GM15510 (cell line): ENCODE measurements around the gene TGFB1.

Experiments
- POLR2A ChIP-seq: IDR thresholded peaks from 3 replicates; pipeline ENCODE4 v1.6.1; 2011; ENCODE audit warnings: borderline replicate concordance; ENCODE audit not compliant: insufficient read length; ENCODE audit errors: extremely low read depth

TGFB1 gene

DNA sequence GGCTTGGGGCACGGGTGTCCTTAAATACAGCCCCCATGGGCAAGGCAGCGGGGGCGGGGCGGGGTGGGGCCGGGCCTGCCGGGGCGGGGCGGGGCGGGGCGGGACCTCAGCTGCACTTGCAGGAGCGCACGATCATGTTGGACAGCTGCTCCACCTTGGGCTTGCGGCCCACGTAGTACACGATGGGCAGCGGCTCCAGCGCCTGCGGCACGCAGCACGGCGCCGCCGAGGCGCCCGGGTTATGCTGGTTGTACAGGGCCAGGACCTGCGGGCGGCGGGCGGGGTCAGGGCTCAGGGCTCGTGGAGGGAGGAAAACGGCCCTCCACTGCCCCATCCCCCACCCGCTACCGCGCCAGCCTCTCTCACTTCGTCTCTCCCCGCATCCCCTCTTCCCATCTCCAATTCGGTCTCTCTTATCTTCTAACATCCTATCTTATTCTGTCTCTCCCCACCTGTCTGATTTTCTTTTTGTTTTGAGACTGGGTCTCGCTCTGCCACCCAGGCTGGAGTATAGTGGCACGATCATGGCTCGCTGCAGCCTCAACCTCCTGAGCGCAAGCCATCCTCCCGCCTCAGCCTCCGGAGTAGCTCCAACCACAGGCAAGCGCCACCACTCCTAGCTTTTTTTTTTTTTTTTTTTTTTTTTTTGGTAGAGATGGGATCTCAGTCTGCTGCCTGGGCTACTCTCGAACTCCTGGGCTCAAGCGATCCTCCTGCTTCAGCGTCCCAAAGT is 22.6 kb downstream of the TGFB1 start:
- no peak for TF ChIP-seq POLR2A

DNA sequence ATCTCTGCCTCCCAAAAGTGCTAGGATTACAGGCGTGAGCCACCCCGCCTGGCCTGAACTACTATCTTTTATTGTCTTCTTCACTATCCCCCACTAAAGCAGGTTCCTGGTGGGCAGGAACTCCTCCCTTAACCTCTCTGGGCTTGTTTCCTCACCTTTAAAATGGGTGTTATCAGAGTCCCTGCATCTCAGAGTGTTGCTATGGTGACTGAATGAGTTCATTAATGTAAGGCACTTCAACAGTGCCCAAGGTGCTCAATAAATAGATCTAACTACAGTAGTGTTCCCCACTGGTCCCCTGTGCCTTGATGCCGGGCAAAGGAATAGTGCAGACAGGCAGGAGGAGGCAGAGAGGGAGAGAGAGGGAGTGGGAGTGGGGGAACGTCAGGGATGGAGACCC is 23.2 kb downstream of the TGFB1 start:
- no peak for TF ChIP-seq POLR2A

DNA sequence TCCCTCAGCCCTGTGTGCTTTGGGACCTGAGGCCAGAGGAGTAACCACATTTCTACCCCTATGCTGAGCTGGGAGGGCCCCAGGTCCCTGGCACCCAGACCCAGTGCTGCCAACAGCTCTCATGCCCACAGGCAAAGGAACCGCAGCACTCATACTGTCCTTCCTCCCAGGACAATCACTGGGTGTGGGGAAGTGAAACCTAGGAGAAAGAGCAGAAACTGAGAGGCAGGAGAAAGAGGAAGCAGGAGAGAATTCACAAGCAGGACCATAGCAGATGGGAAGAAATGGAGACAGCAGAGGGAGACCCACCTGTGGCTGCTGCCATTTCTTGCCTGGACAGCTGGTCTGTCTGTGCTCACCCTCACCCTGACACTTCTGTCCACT is 24.9 kb downstream of the TGFB1 start:
- TF ChIP-seq POLR2A = no peak

DNA sequence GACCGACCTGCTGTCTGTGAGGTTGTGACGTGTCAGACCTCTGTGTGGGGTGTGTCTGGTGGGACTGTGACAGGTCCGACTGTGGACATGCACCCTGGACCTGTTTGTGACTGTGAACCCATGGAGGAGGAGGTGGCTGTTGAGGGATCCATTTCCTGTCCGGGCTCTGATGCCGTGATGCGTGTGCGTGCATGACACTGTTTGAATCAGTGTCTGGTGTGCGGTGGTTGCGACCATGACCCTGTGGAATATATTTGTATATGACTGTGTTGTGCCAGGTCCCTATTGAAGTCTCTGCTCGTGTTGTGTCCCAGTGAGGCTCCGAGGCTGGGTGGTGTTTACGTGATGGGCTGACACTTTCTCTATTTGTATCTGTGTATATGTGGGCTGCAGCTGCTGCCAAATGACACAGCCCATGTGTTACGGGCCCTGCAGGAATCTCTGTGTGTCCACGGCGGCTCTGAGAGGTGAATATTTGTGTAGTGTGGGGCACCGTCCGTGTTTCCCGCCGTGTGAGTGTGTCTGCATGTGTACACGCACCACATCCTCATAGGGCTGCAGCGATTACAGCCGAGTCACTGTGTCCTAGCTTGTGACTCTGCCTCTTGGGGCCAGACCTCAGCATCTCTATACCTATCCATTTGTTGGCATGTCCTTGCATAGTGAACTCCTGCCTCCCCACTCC is 25.4 kb downstream of the TGFB1 start:
- TF ChIP-seq POLR2A = no peak

DNA sequence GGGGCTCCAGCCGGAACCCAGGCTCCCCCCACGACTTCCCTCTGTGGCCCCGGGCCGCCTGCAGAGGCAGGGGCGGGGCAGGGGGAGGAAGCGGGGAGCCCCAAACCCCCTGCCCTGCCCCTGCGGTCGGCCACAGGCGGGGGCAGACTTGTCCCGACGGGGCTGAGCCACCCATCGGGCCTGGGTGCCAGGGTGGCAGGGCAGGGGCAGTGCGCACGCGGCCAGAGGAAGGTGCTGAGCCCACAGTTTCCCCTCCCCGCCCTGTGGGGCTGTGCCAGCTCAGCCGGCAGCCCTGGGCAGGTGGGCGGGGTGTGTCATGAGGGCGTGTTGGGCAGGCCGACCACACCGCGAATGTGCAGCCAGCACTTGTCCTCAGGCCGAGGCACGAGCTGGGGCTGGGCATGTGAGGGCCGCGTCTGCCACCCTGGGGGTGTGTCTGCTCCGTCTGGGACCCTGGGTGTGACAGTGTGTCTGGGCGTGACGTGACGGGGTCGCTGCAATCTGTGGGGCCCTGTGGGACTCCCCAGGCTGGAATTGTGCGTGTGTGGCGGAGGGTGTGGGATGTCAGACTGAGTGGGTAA is 26.1 kb downstream of the TGFB1 start:
- peak; percentile 34 for TF ChIP-seq POLR2A

DNA sequence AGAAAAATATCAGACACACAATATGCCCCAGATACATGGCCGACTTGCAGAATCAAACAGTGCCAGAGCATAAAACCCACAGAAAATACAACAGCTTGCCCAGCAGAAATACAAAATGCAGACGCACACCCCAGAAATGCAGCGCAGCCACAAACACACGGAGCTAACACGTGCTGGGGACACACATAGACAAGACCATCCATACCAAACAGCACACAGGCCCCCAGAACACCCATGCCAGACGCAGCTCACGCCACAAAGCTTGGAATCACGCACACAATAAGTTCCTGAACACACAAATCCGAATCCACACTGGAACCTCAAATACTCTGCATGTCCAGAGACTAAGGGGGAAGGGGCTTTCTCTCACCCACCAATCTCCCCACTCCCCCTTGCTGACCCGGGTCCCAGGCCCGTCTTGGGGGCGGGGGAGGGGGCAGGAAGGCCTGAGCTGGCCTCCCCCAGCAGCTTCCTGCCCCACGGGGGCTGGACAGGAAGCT is 26.6 kb downstream of the TGFB1 start:
- TF ChIP-seq POLR2A = peak; percentile 48

DNA sequence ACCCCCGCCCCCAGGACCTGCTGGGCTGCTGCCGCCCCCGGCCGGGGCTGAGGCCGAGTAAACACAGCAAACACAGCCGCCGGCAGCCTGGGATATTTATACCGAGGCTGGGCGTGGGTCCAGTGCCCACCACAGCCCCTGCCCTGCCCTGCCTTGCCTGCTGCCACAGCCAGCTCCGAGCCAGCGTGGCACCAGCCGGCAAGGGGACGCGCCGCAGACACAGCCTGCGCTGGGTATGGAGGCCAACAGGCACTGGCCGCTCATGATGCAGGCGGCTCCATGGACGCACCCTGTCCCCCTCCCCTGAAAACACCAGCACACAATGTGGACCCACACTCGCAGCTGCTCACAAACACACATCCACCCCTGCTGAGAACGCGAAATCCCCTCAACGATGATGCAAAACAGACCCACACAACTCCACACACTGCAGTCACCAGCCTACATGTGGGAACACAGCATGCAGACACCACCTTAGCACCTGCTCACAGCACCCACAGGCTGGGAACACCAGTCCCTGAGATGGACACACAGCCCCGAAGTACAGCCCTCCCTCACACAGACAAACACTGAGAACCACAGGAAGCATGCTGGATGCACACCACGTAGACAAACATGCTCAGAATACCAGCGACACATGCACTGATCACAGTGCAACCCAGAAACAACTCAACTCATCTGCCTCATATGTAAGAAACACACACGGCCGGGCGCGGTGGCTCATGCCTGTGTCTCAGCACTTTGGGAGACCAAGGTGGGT is 27.6 kb downstream of the TGFB1 start:
- no peak for TF ChIP-seq POLR2A

DNA sequence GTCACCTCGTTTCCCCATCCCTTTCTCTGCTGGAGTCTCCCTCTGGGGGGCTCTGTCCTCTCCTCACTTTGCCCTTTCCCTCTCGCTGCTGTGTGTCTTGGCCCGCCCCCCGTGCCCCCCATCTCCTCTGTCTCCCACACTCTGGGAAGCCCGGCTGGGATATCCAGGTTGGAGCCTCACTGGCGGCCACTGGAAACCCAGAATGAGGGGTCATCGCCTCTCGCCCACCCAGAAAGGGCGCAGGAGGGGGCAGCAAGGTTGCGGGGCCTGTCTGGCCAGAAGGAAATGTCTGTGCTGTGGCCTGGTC is 28.1 kb downstream of the TGFB1 start:
- TF ChIP-seq POLR2A = no peak

DNA sequence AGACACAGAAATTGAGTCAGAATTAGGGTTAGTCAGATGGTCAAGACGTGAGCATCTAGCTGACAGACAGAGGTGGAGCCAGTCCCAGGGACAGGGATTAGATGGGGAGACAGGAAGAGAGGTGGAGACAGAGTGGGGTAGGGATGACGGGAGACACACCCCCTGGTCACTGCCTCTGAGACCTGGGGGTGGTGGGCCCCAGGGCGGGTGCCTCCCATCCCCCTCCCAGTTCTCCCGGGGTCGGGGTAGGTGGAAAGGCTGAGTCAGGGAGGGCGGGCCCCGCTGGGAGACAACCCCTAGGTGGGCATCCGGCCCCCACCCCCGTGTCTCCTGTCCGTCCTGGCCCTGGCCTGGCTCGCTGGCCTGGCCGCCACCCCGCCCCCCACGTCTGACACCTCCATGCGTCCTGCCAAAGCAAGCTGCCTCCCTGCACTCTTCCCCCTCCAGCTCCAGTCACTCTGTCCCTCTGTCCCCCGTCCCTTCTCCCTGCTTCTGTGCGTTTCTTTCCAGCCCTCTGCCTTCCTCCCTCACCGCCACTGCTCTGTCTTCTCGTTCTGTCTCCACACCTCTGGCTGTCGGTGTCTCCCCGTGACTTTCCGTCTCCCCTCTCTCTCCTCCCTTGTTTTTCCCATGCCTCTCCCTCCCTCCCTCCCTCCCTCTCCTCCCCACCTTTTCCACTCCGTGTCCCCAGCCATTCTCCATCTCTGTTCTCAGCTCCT is 28.6 kb downstream of the TGFB1 start:
- TF ChIP-seq POLR2A = peak; percentile 20

DNA sequence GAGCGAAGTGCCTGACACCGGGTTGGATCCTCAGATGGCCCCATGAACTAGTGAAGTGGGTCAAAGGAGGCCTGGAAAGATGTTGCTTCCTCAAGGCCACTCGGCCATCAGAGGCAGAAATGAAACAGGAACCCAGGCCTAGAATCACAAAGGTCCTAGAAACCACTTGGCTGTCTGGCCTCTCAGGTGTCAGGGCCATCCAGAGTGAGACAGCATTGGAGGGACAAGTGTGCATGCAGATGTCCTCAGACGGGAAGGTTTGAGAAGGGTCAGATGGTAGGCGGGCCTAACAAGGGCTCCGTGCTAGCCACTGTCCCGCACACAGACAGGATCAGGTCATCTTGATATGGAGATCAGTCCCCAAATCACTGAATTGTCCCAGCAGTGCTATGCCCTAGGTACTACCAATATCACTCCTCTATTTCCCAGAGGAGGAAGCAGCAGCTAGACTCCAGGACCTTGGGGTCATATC is 29.5 kb downstream of the TGFB1 start:
- peak; percentile 21 for TF ChIP-seq POLR2A

DNA sequence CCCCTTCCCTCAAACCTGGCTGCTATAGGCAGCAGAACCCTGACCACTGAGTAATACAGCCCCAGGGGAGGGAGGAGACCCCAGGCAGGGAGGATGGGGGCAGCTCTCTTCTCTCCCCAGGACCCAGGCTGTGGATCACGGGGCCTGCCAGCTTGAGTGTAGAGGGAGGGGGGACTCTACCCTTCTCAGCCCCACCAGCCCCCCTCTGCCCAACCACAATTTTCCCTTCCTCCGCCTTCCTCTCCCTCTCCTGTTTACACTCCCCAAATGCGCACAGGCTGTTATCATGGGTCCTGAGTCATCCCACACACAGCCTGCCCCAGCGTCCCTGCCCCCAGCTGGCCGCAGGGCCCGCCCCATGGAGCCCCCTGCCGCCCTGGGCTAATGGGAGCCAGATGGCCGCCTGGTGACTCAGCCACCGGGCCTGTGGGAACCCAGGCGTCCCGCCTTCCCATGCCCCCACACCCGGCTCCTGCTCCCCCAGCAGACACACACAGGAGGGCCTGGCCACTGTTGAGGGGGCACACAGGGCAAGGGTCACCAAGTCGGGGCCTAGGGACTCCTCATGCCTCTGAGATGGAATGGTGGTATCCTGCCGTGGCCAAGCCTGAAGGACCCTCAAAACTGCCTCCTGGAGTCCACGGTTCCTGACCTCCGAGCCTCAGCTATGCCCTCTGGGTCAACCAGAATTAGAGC is 30.1 kb downstream of the TGFB1 start:
- TF ChIP-seq POLR2A = no peak

DNA sequence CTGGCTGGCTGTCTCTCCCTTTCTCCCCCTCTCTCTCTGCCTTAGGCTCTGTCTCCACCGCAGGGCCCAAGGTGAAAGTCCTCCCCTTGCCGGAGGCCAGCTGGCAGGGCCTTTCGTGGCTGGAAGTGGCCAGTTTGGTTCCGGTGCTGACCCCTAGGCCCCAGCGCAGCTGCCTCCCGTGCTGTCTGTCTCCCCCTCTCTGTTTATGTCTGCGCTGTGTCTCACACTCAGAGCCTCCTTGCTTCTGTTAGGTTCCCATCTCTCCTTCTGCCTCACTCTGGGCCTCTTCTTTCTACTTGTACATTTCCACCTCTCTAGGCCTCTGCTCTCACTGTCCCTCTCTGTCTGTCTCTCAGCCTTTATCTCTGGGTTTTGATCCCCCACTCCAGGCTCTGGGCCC is 30.7 kb downstream of the TGFB1 start:
- TF ChIP-seq POLR2A = no peak

DNA sequence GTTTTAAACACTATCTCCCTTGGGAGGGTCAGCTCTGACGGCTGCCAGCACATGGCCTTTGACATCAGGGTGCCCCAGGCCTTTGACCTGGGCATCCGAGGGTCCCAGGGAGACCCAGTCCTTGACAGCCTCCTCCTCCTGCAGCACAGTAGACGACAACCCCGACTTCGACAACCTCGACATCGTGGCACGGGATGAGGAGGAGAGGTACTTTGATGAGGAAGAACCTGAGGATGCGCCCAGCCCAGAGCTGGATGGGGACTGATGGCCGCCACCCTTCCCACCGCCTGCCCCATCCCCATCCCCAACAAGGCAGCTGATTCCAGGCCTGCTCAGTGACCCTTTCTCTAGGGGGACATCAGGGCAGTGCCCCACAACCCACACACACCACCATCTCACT is 31.3 kb downstream of the TGFB1 start:
- TF ChIP-seq POLR2A = no peak
